ENCODE results near the gene SARS2. TPM values are rescaled to one million over a fixed set of nuclear protein-coding genes. Genes with fewer than 3 reads are reported as not detected.
"Not testable (repeated sequence)": the region's sequence is repeated elsewhere in the genome, so short reads cannot be mapped to it uniquely, and the experiment has no call there.

The SARS2 gene
- total RNA-seq, 1 donor from 2014 or later = 17.2 TPM

DNA sequence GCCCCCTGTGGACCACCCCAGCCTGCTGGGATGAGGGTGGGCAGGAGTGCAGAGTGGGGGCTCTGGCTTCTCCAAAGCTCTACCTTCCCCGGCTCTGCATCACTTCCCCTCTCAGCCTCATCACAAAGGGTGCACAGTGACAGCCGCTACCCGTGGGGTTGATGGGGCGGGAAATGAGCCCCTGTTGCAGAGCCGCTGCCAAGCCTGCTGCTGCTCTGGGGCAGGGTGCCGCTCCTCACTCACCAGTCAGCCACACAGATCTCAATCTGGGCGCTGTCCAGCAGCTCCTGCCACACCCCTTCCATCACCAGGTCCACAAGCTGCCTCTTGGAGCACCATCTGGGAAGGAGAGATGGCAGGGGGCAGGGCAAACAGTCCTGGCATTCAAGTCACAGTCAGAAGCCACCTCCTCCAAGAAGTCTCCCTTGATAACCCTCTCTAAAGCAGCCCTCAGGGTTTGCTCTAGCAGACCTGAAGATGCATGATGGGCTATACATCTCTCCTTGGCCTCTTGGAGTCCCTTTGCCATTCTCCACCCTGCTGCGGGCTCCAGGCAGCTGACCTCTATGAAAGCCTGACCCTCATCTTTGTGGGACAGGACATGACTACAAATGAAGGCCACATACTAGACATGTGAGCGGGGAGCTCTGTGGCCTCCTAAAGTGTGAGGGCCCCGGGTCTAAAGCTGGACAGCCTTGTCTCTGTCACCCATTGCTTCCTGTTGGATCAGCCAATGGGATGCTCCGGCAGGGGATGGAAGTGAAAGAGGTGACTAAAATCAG lies 15.9 kb upstream of the SARS2 start:
- no peak for DNase-seq (ENCODE audit: low read depth in 2 of 2)

DNA sequence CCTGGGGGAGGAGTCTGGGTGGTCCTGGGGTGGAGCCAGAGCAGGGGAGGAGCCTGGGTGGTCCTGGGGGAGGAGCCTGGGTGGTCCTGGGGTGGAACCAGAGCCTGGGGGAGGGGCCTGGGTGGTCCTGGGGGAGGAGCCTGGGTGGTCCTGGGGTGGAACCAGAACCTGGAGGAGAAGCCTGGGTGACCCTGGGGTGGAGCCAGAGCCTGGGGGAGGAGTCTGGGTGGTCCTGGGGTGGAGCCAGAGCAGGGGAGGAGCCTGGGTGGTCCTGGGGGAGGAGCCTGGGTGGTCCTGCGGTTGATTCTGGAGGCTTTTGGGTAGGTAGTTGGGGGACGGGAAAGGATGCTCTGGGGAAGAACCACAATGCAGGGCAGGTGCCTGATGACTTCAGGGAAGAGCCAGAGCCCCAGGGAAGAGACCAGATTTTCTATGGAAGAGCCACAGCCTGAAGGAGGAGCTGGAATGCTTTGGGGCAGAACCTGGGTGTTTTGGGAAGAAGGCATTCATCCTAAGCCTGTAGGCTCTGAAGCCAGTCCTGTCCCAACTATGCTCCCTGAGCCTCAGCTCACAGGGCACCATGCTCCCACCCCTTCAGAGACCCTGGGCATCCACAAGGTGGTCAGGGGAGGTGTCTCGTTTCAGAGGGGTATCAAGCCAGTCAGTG lies 15.1 kb upstream of the SARS2 start:
- DNase-seq (ENCODE audit: low read depth in 2 of 2) = no peak

DNA sequence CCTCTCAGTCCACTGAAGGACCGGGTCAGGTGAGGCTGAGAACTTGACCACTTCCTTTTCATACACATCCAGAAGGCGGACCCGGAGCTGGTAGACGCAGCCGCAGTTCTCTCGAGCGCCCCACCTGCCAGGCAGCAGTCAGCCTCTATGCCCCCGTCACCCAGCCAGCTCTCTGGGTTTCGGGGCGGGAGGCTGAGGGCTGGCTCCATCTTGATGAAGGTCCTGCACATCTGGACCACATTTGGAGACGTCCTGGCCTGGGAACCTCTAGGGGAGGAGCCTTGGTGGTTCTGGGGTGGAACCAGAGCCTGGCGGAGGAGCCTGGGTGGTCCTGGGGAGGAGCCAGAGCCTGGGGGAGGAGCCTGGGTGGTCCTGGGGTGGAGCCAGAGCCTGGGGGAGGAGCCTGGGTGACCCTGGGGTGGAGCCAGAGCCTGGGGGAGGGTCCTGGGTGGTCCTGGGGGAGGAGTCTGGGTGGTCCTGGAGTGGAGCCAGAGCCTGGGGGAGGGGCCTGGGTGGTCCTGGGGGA lies 14.5 kb upstream of the SARS2 start:
- DNase-seq (ENCODE audit: low read depth in 2 of 2) = no peak

DNA sequence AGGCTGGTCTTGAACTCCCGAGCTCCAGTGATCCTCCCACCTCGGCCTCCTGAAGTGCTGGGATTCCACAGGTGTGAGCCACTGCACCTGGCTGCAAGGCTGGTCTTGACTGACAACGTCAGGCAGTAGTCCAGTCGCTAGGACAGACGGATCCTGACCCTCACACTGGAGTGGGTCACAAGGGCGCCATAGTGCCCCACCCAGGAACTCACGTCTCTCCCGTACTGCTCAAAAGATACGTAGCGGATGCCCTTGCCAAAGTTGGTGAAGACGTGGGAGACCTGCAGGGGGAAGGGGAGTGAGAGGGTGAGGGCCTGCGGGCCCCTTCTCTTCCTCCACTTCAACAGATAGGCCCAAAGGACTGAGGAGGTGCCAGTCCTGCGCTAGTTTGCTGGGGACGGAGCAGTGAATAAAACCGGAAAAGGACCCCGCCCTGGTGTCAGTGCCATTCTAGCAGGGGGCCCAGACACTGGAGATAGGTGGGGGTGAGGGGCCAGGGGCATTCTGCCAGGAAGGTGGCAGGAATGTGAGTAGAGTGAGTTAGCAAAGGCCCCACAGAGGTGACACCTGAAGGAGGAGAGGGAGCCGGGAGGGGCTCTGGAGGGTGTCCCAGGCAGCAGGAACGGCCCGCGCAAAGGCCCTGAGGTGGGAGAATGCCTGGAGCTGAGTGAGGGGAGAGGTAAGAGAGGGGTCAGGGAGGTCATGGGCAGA lies 12.1 kb upstream of the SARS2 start:
- no peak for DNase-seq (ENCODE audit: low read depth in 2 of 2)

DNA sequence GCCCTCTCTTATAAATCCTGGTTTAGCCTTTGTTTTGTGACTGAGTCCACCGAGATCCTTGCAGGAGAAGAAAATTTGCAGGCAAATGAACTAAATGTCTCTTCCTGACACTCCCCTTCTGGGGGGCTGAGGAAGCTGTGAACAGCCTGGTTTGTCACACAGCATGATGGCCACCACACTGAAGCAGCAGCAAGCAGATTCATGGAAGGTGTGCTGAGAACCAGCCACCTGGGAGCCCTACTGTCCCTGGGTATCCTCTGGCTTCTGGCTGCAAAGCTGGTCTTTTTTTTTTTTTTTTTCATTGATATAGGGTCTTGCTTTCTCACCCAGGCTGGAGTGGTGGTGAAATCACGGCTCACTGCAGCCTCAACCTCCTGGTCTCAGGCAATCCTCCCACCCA lies 11.4 kb upstream of the SARS2 start:
- DNase-seq (ENCODE audit: low read depth in 2 of 2) = no peak

DNA sequence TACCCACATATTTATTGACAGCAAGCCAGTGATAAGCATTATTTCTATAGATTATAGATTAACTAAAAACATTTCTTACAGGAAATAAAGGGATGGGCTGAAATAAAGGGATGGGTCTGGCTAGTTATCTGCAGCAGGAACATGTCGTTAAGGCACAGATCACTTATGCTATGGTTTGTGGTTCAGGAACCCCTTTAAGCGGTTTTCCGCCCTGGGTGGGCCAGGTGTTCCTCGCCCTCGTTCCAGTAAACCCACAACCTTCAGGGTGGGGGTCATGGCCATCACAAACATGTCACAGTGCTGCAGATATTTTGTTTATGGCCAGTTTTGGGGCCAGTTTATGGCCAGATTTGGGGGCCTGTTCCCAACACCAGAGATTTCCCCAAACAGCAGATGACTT lies 10.9 kb upstream of the SARS2 start:
- DNase-seq (ENCODE audit: low read depth in 2 of 2) = not testable (repeated sequence)

DNA sequence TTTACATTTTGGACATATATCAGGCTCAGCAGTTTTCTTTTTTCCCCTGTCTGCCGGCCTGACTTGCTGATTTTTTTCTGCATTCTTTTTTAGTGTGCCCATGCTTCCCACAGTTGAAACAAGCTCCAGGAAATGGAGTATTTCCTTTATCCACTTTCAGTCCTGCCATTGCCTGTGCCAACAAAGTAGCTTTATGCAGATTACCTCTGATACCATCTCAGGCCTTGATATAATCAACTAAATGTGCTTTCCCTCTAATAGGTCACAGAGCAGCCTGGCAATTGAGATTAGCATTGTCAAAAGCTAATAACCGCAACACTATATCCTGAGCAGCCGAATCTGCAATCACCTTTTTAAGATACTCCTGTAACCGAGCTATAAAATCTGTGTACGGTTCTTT lies 9.4 kb upstream of the SARS2 start:
- DNase-seq (ENCODE audit: low read depth in 2 of 2) = peak in 1 of 2 donors; percentile 23

DNA sequence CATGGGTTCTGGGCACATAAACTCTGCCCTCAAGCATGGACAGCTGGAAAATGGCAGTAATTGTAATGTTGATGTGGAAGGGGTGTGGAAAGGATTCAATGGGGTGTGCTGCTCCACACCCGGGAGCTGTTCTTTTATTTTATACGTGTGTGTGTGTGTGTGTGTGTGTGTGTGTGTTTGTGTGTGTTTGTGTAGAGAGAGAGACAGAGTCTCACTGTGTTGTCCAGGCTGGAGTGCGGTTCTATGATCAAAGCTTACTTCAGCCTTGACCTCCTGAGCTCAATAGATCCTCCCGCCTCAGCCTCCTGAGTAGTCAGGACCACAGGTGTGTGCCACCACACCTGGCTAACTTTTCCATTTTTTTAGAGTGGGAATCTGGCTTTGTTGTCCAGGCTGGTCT lies 3.0 kb upstream of the SARS2 start:
- DNase-seq (ENCODE audit: low read depth in 2 of 2) = no peak

DNA sequence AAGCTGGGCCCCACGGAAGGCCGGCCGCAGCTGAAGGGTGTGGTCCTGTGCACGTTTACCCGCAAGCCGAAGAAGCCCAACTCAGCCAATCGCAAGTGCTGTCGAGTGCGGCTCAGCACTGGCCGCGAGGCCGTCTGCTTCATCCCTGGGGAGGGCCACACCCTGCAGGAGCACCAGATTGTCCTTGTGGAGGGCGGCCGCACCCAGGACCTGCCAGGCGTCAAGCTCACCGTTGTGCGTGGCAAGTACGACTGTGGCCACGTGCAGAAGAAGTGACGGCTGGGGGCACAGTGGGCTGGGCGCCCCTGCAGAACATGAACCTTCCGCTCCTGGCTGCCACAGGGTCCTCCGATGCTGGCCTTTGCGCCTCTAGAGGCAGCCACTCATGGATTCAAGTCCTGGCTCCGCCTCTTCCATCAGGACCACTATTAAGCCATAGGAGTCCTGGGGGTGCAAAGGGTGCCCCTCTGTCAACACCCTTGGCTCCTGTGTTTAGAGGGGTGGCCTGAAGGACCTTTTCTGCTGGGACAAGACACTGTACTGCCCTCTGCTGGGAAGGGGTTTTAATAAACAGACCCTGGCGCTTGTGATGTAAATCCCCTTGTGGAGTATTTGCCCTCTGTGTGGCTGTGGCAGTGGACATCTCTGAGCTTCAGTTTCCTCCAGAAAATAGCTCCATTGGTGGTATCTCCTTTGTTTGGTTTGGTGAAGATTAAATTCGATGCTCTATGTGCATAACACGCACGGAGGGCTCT lies 2.0 kb upstream of the SARS2 start:
- DNase-seq (ENCODE audit: low read depth in 2 of 2) = peak in 1 of 2 donors; percentile 71

DNA sequence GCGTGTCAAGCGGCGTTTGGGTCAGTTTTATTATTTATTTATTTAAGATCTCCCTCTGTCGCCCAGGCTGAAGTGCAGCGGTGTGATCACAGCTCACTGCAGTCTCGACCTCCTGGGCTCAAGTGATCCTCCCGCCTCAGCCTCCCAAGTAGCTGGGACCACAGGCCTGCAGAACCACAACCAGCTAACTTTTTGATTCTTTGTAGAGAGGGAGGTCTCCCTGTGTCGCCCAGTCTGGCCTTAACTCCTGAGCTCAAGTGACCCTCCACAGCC lies 894 bp upstream of the SARS2 start:
- DNase-seq (ENCODE audit: low read depth in 2 of 2) = no peak

DNA sequence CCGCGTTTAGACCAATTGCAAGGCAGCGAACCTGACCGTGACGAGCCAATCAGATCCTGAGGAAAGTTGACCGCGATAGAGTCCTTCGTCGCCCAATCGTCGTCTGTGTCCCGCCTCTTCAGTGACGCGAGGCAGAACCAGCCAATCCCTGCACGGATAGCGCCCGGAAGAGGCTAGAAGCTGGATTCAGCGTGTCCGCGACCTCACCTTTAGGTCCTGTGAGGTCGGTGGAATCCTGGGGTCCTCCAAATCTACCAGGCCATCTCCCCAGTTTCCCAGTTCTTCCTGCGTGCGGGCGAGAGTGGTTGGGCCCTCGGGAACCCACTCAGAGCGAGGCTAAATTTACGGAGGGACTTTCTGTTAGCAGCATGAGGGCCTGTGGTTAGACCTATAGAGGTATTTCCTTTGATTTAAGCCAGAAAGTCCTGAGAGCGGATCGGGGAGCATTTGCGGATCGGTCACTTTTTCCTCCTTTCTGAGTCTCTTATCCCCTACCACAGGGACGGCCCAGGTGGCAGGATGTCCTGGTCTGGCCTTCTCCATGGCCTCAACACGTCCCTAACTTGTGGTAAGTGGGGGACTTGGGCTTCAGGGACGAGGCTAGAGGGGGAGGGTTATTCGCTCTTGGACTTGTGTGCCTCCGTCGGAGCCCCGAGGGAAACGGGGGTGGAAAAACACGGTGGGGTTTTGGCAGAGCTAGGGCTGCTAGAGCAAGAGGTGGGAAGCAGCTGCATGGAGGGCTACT lies 385 bp upstream of the SARS2 start, which contains the start of gene MRPS12:
Gene MRPS12, plus strand, starts transcription at position 169 of the 745 bp plus-strand sequence. Its CDS starts 351 bp downstream, at position 520.
- peak; percentile 99 for DNase-seq (ENCODE audit: low read depth in 2 of 2)

DNA sequence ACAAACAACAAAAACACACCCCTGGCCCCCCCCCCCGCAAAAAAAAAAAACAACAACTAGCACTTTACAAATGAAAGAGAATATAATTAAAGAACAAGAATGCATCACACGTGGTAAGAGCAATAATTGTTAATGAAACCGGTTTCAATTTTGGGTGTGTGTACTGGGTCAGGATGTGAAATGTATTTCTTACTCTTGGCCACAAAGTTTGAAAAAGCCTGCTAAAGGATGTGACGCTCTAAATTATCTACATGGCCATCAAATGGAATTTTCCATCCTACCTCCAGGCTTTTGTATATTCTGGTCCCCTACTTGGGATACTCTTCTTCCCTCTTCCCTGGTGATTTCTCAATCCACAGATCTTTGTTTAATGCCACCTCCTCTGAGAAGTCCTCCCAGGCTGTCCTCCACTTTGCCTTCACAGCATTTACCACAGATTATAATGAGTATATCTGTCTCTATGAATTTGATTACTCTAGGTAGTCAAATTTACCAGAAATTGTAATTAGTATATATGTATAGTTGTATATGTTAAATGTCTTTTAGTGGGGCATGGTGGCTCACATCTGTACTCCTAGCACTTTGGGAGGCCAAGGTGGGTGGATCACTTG lies 2.1 kb downstream of the SARS2 start:
- DNase-seq (ENCODE audit: low read depth in 2 of 2) = peak in 1 of 2 donors; percentile 55

DNA sequence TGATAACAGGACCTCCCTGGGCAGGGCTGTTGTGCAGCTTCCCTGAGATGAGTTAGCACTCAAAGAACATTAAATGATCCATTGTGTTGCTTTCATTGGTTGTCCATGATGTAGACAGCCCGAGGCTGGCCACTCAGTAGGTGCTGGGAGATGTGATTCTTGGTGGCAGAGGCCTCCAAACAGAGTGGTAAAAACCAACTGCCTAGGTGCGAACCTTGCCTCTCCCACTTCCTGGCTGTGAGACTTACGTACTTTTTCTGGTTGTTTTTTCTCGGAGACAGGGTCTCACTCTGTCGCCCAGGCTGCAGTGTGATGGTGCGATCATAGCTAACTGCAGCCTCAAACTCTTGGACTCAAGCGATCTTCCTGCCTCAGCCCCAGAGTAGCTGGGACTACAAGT lies 6.2 kb downstream of the SARS2 start:
- DNase-seq (ENCODE audit: low read depth in 2 of 2) = no peak

DNA sequence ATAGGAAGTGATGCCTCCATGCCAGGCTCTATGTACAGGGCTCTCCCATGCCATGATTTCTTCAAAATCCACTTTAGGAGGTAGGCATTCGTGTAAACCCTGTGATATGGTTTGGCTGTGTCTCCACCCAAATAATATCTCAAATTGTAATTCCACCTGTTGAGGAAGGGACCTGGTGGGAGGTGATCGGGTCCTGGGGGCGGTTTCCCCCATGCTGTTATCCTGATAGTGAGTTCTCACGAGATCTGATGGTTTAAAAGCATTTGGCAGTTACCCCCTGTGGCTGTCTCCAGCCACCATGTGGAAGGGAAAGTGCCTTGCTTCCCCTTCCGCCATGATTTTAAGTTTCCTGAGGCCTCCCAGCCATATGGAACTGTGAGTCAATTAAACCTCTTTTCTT lies 8.1 kb downstream of the SARS2 start:
- DNase-seq (ENCODE audit: low read depth in 2 of 2) = no peak

DNA sequence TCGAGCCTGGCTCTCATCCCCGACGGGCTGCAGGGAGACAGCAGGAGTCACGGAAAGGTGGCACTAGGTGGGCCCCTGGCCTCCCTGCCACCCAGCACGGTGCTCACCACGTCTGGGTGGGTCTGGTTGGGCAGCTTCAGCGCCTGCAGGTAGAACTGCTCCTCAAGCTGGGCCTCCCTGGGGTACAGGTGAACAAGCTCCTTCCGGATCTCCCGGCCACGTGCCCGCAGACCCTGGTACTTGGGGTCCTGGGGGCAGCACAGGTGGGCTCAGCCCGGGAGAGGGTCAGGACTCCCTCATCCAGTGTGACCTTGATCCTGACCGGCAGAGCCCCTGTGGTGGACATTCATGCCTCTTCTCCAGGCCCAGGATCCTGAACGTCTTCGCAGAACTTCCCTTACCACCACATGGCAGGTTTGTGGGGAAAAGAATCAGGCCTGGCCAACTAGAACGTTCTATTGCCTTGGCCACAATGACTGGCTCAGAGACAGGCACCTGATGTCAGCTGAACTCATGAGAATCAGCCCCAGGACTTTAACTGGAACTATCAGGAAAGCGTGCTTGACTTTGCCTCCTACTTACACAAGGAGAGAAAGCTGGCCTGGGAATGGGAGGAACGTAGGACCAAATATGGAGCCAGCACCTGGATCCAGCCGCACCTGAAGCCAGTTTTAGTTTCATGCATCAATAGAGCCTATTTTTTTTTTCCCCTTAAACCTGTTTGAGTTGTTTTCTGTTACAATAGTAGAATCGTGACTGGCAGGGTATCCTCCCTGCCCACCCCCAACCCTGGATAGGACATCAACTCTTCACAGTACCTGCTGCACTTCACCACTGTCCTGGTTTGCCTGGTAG lies 8.9 kb downstream of the SARS2 start:
- no peak for DNase-seq (ENCODE audit: low read depth in 2 of 2)

DNA sequence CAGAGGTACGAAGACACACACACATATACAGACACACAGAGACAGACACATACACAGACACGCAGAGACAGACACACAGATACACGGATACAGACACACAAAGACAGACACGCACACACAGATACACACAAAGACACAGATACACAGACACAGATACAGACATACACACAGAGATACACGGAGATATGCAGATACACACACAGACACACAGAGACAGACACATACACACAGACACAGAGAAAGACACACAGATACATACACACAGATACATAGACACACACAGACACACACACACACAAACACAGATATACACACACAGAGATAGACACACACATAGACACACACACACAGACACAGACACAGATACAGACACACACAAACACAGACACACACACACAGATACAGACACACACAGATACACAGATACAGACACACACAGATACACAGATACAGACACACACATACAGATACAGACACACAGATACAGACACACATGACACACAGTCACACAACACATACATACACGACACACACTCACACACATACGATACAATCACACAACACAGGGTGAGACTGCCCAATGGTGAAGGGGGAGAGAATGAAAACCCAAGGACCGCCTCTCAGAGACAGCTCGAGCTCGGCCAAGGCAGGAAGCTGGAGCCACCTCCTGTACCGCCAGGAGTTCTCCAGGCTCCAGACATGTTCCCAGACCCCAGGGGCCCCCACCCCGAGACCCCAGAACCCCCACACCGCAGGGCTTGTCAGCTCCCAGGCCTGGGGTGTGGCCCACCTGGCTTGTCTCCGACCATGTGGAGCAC lies 9.8 kb downstream of the SARS2 start:
- DNase-seq (ENCODE audit: low read depth in 2 of 2) = no peak

DNA sequence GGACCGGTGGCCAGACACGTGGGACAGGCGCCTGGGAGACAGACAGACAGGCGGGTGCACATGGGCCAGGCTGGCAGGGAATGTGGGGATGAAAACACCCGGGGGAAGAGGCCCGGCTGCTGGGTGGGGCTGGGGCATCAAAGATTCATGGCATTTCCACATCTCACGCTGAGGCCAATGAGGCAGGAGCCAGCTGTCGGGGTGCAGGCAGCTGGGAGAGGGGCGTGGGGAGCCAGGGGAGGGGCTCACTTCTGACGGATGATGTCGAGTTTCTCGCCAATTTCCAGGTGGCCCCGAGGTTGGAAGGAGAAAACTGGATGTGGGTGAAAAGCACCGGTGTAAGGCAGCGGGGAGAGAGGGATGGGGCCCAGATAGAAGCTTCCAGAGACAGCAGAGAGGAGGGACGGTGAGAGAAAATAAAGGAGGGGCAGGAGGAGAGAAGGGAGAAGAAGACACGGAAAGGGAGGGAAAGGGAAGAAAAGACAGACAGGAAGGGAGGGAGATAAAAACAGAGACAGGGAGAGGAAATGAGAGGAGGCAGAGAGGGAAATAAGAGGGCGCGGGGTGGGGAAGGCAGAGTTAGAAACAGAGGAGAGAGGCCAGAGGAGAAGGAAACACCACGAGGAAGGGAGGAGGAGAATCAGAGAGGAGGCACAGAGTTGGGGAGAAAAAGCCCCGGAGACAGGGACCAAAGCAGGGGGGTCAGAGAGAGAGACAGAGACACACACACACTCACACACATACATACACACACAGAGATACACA lies 10.5 kb downstream of the SARS2 start:
- DNase-seq (ENCODE audit: low read depth in 2 of 2) = no peak

DNA sequence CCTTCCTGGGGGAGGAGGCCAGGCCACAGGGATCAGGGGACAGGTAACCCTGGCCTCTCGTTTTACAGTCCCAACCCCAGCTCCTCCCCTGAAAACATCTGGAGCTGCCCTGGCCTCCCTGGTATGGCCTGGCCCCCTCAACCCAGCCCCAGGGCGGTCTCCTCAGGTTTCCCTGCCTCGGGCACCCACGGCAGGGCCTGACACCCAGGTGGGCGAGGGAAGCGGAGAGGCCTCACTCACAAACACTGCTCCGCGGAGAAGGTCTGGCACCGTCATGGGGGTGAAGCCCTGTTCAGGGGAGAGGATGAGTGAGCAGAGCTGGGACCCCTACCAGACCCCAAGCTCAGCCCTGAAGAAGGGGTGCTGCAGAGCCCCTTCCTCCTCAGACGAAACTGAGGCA lies 12.0 kb downstream of the SARS2 start:
- no peak for DNase-seq (ENCODE audit: low read depth in 2 of 2)
